Measurements from ENCODE around the gene C2orf15. TPM values are rescaled to one million over a fixed set of nuclear protein-coding genes. Genes with fewer than 3 reads are reported as not detected.

Gene C2orf15
- total RNA-seq, 1 donor from 2014 or later, result 3.7 TPM

DNA sequence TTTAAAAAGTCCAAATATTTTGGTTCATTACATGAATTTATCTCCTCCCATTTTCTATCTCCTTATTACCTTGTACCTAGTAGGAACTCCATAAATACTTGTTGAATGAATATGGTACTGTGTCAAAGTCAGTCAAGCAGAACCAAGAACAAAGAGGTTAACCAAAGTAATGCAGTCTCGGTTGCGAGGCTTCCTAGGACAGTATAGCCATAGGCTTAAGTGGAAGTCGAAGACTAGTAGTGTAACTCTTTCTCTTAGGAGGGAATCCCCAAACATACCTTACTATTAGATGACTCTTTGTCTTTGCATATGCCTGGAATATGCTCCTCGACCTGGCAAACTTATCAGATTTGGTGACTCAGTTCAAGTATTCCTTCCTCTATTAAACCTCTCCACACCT, 18.1 kb downstream of the C2orf15 start:
- TF ChIP-seq, protein P1, sequence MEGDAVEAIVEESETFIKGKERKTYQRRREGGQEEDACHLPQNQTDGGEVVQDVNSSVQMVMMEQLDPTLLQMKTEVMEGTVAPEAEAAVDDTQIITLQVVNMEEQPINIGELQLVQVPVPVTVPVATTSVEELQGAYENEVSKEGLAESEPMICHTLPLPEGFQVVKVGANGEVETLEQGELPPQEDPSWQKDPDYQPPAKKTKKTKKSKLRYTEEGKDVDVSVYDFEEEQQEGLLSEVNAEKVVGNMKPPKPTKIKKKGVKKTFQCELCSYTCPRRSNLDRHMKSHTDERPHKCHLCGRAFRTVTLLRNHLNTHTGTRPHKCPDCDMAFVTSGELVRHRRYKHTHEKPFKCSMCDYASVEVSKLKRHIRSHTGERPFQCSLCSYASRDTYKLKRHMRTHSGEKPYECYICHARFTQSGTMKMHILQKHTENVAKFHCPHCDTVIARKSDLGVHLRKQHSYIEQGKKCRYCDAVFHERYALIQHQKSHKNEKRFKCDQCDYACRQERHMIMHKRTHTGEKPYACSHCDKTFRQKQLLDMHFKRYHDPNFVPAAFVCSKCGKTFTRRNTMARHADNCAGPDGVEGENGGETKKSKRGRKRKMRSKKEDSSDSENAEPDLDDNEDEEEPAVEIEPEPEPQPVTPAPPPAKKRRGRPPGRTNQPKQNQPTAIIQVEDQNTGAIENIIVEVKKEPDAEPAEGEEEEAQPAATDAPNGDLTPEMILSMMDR (conservative IDR thresholded peaks at IDR 0.05; ENCODE audit: low read depth, low read length), result no peak

DNA sequence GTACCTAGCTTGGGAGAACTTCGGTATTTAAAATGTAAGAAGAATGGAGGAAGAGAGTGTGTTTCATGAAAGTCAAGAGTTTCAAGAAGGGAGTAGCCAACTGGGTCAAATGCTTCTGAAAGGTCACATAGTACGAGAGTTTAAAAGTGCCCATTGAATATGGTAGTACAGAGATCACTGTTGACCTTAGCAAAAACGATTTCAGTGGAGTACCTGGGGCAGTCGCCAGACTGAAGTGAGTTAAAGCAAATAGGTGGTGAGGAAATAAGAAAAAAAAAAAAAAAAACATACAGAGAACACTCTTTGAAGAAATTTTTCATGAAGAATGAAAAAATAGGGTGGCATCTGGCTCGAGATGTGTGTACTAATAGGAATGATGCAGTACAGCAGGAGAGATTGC, 24.7 kb downstream of the C2orf15 start:
- TF ChIP-seq, protein P1 (conservative IDR thresholded peaks at IDR 0.05; ENCODE audit: low read depth, low read length), result no peak
- DNase-seq (ENCODE audit: low read depth), result no peak
- H3K4me3 ChIP-seq (ENCODE audit: low read depth, low read length), result no peak overlapping the region

More for the DNA sequence above, 18.1 kb downstream of the C2orf15 start:
- H3K4me3 ChIP-seq (ENCODE audit: low read depth, low read length), result no peak overlapping the region
- no peak for DNase-seq (ENCODE audit: low read depth)

DNA sequence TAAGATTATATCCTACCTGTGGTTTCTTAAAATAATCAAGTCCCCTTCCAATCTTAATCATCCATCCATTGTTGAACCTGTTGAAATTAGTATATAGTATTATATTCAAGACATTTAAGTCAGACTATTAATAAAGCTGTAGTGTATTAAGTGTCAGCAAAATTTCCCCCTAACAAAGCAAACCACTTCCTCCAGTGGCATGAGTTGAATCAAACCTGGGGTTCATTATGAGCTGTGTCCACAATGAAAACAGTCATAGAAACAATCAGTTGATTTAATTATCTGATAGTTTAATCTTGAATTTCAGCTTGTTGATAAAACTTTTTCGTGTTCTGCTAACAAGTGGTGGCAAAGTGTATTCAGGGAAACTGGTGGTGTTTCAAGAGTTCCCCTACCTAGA, 28.0 kb downstream of the C2orf15 start:
- no peak overlapping the region for H3K4me3 ChIP-seq (ENCODE audit: low read depth, low read length)
- DNase-seq (ENCODE audit: low read depth), result no peak
- TF ChIP-seq, protein P1 (conservative IDR thresholded peaks at IDR 0.05; ENCODE audit: low read depth, low read length), result no peak

DNA sequence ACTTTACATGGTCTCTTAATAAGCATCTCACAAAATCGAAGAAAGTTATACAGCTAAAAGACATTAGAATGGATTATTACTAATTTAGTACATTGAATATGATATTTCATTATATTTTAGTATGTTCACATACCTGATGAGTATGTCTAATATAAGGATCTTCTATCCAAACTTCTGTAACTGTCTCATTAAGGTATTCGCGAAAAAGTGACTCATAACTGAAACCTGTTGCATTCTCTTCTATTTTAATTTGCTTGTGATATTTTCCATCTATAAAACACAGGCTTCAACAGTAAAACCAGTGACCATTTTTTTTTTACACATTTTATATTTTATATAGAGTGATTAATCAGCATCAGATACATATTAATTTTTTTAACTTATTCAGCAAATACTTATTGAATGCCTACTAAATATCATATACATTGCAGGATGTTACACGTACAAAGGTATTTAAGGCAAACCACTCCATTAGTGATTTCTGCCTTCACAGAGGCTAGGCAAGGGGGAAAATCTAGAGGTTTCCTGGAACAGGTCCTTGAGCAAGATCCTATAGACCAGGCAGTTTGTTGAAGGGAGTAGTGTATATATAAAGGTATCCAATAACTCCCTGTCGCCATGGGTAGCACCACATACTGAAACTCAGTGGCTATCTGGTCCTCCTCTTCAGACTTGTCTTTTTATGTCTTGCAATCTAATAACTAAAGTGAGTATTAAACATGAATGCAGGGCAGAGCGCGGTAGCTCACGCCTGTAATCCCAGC, 30.1 kb downstream of the C2orf15 start:
- DNase-seq (ENCODE audit: low read depth), result no peak
- TF ChIP-seq, protein P1 (conservative IDR thresholded peaks at IDR 0.05; ENCODE audit: low read depth, low read length), result no peak
- H3K4me3 ChIP-seq (ENCODE audit: low read depth, low read length), result no peak overlapping the region

DNA sequence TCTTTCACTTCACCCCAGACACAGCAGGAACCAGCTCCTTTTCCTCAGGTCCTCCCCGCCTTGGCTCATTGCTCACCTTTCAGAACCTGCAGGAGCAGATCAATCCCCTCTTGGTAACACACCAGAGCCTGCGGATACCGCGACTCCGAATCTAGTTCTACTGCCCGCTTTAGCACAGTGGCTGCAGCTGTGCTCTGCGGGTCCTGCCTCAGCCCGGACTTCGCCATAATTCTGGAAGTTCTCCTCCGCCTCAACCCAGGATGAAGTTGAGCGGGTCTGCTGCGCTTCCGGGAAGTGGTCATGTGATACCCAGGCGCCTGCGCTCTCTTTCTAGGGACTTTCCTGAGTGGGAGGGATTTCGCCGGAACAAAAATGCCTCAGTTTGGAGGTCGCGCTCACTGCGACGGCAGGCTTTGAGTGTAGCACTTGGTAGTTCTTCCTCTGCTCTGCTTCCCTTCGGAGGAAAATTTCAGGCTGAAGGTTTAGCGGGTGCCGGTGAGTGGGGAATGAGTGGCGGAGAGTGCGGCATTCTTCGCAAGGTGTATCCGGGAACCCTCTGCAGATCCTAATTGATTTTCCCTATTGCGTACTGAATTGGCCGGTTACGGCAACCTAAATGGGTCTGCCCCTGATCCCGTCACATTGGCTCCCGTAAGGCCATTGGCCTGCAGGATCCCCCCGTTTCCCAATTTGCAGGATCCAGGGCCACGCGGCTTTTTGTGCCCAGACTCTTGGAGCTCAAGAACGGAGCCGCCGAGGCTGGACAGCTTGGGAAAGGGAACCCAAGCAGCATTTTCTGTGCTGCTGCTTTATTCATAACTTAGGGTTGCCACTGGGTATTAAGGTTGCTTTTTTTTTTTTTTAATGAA, 39.5 kb downstream of the C2orf15 start, which contains the start of the genes MITD1 and MRPL30:
MITD1 (minus strand) TSS at position 304 of the 869 bp plus-strand sequence; CDS start at position 227, 77 bp downstream.
MRPL30 (plus strand) TSS at position 430 of the 869 bp plus-strand sequence. CDS start 5,020 bp downstream, outside the sequence.
- TF ChIP-seq, protein P1 (conservative IDR thresholded peaks at IDR 0.05; ENCODE audit: low read depth, low read length), result no peak
- H3K4me3 ChIP-seq (ENCODE audit: low read depth, low read length), result peak within 1 kb of the TSS; percentile 87
- DNase-seq (ENCODE audit: low read depth), result peak; percentile 89

DNA sequence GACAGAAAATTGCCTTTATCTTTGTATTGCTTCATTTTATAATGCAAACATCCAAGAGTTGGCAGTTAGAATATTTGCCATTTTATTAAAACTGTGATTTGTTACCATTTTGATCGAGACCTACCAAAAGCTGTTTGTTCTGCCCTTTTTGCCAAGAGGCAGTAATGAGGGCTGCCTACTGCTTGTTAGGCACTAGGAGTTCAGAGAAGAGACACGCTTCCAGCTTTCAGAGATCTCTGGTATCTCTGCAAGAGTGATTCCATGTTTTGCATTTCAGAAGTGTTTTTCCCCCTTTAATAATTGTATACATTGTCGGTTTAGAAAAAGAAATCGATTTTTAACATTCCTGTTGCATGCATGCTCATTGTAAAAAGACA, 40.1 kb downstream of the C2orf15 start:
- peak overlapping the region; percentile 87 for H3K4me3 ChIP-seq (ENCODE audit: low read depth, low read length)
- TF ChIP-seq, protein P1 (conservative IDR thresholded peaks at IDR 0.05; ENCODE audit: low read depth, low read length), result no peak
- DNase-seq (ENCODE audit: low read depth), result no peak

Data from epithelial cell of proximal tubule (primary cell).